Stimulated activated CD8-positive, alpha-beta memory T cell treated with anti-CD3 and anti-CD28 coated beads, Interleukin-4, amount 100 ng/mL, for 24 hours (primary cell): ENCODE measurements around the gene MYOCD.
A peak's percentile ranks its signal among the peaks of the same experiment; 100 is the strongest.

Experiments used
- DNase-seq: peaks from one replicate; pipeline ENCODE4 v3.0.0-alpha.2; 2020; ENCODE audit warnings: low read depth

The MYOCD gene

GRCh38 chr17:12756786-12757185 lies 91.1 kb downstream of the MYOCD start:
- no peak for DNase-seq

GRCh38 chr17:12759090-12759489 lies 93.4 kb downstream of the MYOCD start:
- DNase-seq = no peak

- no peak for DNase-seq
These were observed 99.9 kb downstream of the MYOCD start for GRCh38 chr17:12765548-12765947.

- no peak for DNase-seq
These were observed 102.6 kb downstream of the MYOCD start for GRCh38 chr17:12768255-12768654.

- DNase-seq = no peak
These were observed 104.3 kb downstream of the MYOCD start for GRCh38 chr17:12769981-12770380.

- DNase-seq = no peak
These were observed 107.5 kb downstream of the MYOCD start for GRCh38 chr17:12773153-12773552.

GRCh38 chr17:12789075-12789480 lies 123.4 kb downstream of the MYOCD start:
- peak; percentile 1 for DNase-seq

- no peak for DNase-seq
These were observed 124.0 kb downstream of the MYOCD start, which contains the start of gene ARHGAP44 for GRCh38 chr17:12789481-12790248. ARHGAP44 (plus strand) TSS chr17:12789498; CDS start chr17:12789839, 341 bp downstream.

GRCh38 chr17:12790249-12791106 lies 124.8 kb downstream of the MYOCD start:
- no peak for DNase-seq

GRCh38 chr17:12794919-12795532 lies 129.3 kb downstream of the MYOCD start:
- DNase-seq = no peak

GRCh38 chr17:12800855-12801365 lies 135.2 kb downstream of the MYOCD start:
- no peak for DNase-seq

- DNase-seq = no peak
These were observed 140.9 kb downstream of the MYOCD start for GRCh38 chr17:12806630-12807029.

GRCh38 chr17:12808723-12809122 lies 143.0 kb downstream of the MYOCD start:
- DNase-seq = no peak

- DNase-seq = no peak
These were observed 147.2 kb downstream of the MYOCD start for GRCh38 chr17:12812877-12813276.

- DNase-seq = no peak
These were observed 148.0 kb downstream of the MYOCD start for GRCh38 chr17:12813664-12814063.

GRCh38 chr17:12814718-12815117 lies 149.0 kb downstream of the MYOCD start:
- no peak for DNase-seq

GRCh38 chr17:12815642-12816141 lies 150.0 kb downstream of the MYOCD start:
- no peak for DNase-seq
